GM12878 (cell line): Measurements from ENCODE around the gene ITCH. TPM values are rescaled to one million over a fixed set of nuclear protein-coding genes. Genes with fewer than 3 reads are reported as not detected.
A peak's percentile ranks its signal among the peaks of the same experiment; 100 is the strongest.

Experiments
- ATF7 ChIP-seq: fragments of 450-650 bp; IDR thresholded peaks from 2 replicates; pipeline ENCODE4 v1.6.1; 2016; ENCODE audit warnings: low read depth, mild to moderate bottlenecking
- CEBPZ ChIP-seq: fragments of 150-350 bp; IDR thresholded peaks from 2 replicates; pipeline ENCODE4 v1.6.1; 2016; ENCODE audit warnings: low read depth, low read length
- CHD4 ChIP-seq: fragments of 200-600 bp; sonication (generic); IDR thresholded peaks from 2 replicates; pipeline ENCODE4 v1.6.1; 2016; ENCODE audit warnings: mild to moderate bottlenecking
- IKZF2 ChIP-seq, 2 experiments: fragments of 450-650 bp; IDR thresholded peaks; 2 replicates each; pipeline ENCODE4 v1.6.1; 2017; ENCODE audit warnings: mild to moderate bottlenecking in 2 of 2, moderate library complexity in 2 of 2
- IRF5 ChIP-seq: fragments of 450-650 bp; IDR thresholded peaks from 2 replicates; pipeline ENCODE4 v1.6.1; 2017; ENCODE audit warnings: borderline replicate concordance
- MTA2 ChIP-seq: fragments of 450-650 bp; IDR thresholded peaks from 2 replicates; pipeline ENCODE4 v1.6.1; 2016; ENCODE audit warnings: low read depth, mild to moderate bottlenecking, moderate library complexity
- MYC ChIP-seq: IDR thresholded peaks from 2 replicates; pipeline ENCODE4 v1.6.1; 2011; ENCODE audit warnings: mild to moderate bottlenecking, low read length, moderate library complexity, inconsistent platforms; ENCODE audit not compliant: insufficient read depth, insufficient replicate concordance, insufficient read length, severe bottlenecking
- POLR2A ChIP-seq: IDR thresholded peaks from 2 replicates; pipeline ENCODE4 v1.6.1; 2011; ENCODE audit warnings: low read depth, mild to moderate bottlenecking, low read length
- PRDM15 ChIP-seq: fragments of 450-650 bp; formaldehyde crosslinking; IDR thresholded peaks from 2 replicates; pipeline ENCODE4 v1.4.0; 2020; ENCODE audit warnings: mild to moderate bottlenecking, moderate library complexity
- RBBP5 ChIP-seq: fragments of 200-600 bp; sonication (generic); conservative IDR thresholded peaks from 2 replicates; pipeline ENCODE4 v1.6.1; 2016
- SKIL ChIP-seq: fragments of 450-650 bp; IDR thresholded peaks from 2 replicates; pipeline ENCODE4 v1.6.1; 2017; ENCODE audit warnings: mild to moderate bottlenecking, low read depth, inconsistent platforms; ENCODE audit not compliant: poor library complexity, severe bottlenecking
- TCF3 ChIP-seq: IDR thresholded peaks from 2 replicates; pipeline ENCODE4 v1.6.1; 2012; ENCODE audit warnings: low read depth, mild to moderate bottlenecking, low read length, borderline replicate concordance; ENCODE audit not compliant: insufficient read depth
- ZNF207 ChIP-seq: fragments of 450-650 bp; IDR thresholded peaks from 2 replicates; pipeline ENCODE4 v1.6.1; 2014; ENCODE audit warnings: antibody characterized with exemption, mild to moderate bottlenecking, borderline replicate concordance
- ZNF592 ChIP-seq: fragments of 450-650 bp; IDR thresholded peaks from 2 replicates; pipeline ENCODE4 v1.6.1; 2017; ENCODE audit warnings: mild to moderate bottlenecking, moderate library complexity
- polyA plus RNA-seq, 11 experiments: library from polyadenylated mRNA; depleted of rRNA in 4 of 11; unstranded in 6 of 11; stranded (reverse) in 5 of 11; fragments of >200 nt; fragmentation: Nextera tagmentation in 4 of 11; fragmentation: Illumina TruSeq in 1 of 11; extraction: Ambion mirVana in 4 of 11; extraction: Trizol in 1 of 11; gene quantifications; 1 replicate in 1 of 11; 2 replicates in 10 of 11; pipeline versions ENCODE4 v1.2.1 to v1.2.3, GENCODE V29; 2011 to 2016; ENCODE audit warnings: inconsistent platforms in 2 of 11, missing spikeins in 2 of 11, low read depth in 1 of 11
- total RNA-seq, 4 experiments: library from RNA; depleted of rRNA in 3 of 4; stranded (reverse); fragments of >200 nt in 3 of 4; fragmentation: Illumina TruSeq in 1 of 4; extraction: Trizol in 1 of 4; gene quantifications; 2 replicates each; pipeline versions ENCODE4 v1.2.1 to v1.2.3, GENCODE V29; 2013 to 2021

The ITCH gene
- total and polyA plus RNA-seq, 10 of the 15 experiments (the other 5 are each of a cell fraction or from before 2014, with no cell fraction given), result 7.5 to 46.1 (median 21.5) TPM

GRCh38 chr20:34363465-34364222 lies 571 bp downstream of the ITCH start (continued):
- TF ChIP-seq PRDM15 (CRISPR knock-in tag) (no peak), MYC (no peak), IKZF2 (IDR thresholded peaks at IDR 0.05) (no peak), CEBPZ (no peak), TCF3 (no peak), POLR2A (peak; percentile 28; the same call in 1 of the 2 replicates), SKIL (no peak), ZNF592 (no peak), CHD4 (no peak), MTA2 (no peak), IRF5 (no peak), ATF7 (no peak), ZNF207 (no peak), RBBP5 (no peak)
